Limb (tissue), 2 donors: ENCODE results near the gene SERPINB5.
A peak's percentile ranks its signal among the peaks of the same experiment; 100 is the strongest.

ENCODE experiments used
- DNase-seq, 2 donors: peaks; one replicate each; pipeline ENCODE4 v3.0.0-alpha.2; 2016; ENCODE audit errors: extremely low spot score in 2 of 2

SERPINB5 gene

DNA sequence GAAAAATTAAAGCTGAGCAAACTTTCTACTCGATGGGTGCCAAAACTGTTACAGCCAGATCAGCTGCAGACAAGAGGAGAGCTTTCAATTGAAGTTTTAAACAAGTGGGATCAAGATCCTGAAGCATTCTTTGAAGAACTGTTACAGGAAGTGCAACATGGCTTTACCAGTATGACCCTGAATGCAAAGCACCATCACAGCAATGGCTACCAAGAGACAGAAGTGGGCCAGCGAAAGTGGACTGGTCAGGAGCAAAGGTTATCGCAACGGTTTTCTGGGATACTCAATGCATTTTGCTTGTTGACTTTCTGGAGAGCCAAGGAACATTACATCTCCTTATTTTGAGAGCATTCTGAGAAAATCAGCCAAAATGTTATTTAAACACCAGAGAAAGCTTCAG is 9.1 kb upstream of the SERPINB5 start:
- no peak for DNase-seq

- DNase-seq = no peak
These were observed 8.2 kb upstream of the SERPINB5 start for GRCh38 chr18:63468575-63468974.

DNA sequence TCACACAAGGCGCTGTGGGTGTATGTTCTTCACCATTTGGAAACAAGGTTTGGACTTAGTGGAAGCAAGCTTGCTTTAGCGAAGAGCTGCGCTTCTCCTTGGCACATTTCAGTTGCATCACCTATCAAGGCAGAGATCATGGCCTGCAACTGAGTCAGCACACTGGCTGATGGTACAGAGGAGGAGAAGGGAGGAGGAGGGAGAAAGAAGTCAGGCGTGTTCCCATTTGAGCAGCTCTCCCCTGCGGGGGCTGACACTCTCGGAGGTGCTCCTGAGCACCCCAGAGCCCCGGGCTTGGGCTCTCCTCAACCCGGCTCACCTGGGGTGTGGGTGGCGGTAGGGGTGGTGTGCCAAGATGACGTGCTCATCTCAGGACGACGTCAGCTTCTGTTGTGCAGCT is 6.0 kb upstream of the SERPINB5 start:
- no peak for DNase-seq

DNA sequence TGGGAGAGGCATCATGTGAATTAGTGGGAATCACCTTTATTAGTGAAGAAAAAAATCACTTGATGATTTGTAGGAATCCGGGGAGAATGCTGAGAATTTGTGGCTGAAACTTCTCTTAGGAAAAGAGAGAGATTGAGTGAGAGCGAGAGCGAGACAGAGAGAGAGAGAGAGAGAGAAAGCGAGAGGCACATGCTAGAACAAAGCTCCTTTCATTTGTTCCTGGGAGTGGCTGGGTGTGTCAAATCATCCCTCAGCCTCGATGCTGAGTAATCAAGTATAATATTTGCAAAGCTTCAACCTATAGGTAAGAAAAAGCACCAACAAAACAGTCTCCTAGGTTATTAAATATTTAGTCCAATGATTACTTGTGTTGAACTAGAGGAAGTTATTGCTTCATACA is 4.4 kb upstream of the SERPINB5 start:
- DNase-seq = no peak

- DNase-seq = no peak
These were observed 442 bp downstream of the SERPINB5 start for GRCh38 chr18:63477200-63477599.

- DNase-seq = no peak
These were observed 1.2 kb downstream of the SERPINB5 start for GRCh38 chr18:63477968-63478367.

- DNase-seq = no peak
These were observed 3.1 kb downstream of the SERPINB5 start for GRCh38 chr18:63479826-63480225.

- no peak for DNase-seq
These were observed 3.7 kb downstream of the SERPINB5 start for GRCh38 chr18:63480476-63480875.

DNA sequence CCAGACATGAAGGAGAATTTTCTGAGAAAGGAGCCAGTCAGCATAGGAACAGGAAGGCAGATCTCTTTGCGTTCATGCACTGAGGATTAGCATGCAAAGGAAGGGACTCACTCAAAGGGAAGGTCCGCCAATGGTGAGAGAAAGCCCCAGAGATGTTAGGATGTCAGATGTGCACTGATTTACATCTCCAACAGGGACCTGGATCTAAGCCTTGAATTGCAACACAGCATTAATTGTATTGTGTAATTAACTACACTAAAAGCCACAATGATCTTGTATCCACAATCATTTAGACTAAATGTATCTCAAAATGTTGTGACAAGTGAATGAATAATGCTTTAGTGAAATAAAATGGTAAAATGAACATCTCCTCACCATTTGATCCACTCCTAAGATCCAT is 4.2 kb downstream of the SERPINB5 start:
- DNase-seq = no peak

GRCh38 chr18:63487676-63488075 is 10.9 kb downstream of the SERPINB5 start:
- DNase-seq = no peak

DNA sequence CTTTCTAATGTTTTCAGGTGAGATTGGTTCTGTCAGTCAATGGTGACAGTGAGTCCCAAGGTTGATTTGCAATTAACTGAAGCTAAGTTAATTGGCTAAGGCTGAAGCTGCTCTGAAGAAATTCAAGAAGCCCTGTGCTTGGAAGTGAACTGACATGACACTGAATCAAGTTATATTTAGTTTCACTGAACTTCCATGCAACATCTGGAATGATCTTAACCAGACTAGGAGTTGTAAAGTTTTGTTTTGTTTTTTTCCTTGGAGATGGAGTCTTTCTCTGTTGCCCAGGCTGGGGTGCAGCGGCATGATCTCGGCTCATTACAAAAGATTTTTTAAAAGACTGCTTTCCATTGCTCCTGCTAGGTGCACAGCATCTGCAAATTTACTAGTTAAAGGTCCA is 11.4 kb downstream of the SERPINB5 start:
- no peak for DNase-seq

DNA sequence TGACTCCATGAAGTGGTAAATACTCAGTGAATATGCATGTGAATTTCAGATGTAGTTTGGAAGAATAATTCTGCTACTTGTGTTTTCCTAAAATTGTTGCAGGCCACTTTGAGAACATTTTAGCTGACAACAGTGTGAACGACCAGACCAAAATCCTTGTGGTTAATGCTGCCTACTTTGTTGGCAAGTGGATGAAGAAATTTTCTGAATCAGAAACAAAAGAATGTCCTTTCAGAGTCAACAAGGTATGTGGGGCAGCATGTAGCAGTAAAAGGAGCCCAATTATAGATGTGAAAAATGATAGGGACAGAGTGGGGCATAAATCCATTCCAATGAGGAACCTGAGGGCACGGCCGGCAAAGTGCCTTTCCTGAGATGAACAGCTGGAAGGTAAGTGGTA is 16.1 kb downstream of the SERPINB5 start:
- no peak for DNase-seq

GRCh38 chr18:63495675-63496074 is 18.9 kb downstream of the SERPINB5 start:
- DNase-seq = no peak

- DNase-seq = no peak
These were observed 29.0 kb downstream of the SERPINB5 start for GRCh38 chr18:63505566-63506335.

GRCh38 chr18:63506336-63506646 is 29.5 kb downstream of the SERPINB5 start:
- DNase-seq = no peak

DNA sequence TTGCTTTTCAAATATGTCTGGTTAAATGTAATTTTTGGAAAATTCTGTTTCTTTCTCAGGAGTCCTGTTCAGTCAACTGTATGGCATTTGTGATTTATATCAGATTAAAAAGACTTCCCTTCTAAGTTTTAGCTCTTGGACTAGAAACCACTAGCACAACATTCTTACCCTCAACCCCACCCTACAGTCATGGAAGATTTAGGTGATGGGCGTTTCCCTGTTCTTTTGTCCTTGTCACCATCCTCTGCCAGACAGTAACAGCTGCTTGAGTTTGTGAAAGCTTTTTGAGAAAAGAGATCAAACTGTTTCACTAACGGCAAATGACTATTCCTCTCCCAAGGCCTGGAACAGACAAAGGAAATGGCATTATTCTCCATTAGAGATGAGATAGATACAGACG is 31.8 kb downstream of the SERPINB5 start:
- DNase-seq = no peak

GRCh38 chr18:63511285-63511684 is 34.5 kb downstream of the SERPINB5 start:
- no peak for DNase-seq

DNA sequence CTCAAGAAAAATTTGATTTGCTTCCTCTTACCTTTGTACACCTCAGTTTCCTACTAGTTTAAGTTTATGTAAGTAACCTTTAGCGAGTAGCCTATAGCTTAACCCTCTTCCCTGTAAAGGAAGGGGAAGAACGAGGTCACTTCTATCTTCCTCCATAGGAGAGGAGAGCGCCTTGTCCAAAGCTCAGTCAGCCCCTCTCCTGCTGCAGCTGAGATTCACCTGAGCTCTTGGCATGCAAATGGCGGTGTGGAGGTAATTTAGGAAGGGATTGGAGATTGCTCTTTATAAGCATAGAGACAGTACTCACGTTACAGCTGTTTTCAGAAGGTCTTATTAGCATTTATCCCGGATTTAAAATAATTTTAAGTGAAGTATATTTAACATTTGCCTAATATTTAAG is 37.6 kb downstream of the SERPINB5 start:
- no peak for DNase-seq

GRCh38 chr18:63514888-63515678 is 38.3 kb downstream of the SERPINB5 start:
- no peak for DNase-seq

- no peak for DNase-seq
These were observed 39.0 kb downstream of the SERPINB5 start for GRCh38 chr18:63515801-63516200.

DNA sequence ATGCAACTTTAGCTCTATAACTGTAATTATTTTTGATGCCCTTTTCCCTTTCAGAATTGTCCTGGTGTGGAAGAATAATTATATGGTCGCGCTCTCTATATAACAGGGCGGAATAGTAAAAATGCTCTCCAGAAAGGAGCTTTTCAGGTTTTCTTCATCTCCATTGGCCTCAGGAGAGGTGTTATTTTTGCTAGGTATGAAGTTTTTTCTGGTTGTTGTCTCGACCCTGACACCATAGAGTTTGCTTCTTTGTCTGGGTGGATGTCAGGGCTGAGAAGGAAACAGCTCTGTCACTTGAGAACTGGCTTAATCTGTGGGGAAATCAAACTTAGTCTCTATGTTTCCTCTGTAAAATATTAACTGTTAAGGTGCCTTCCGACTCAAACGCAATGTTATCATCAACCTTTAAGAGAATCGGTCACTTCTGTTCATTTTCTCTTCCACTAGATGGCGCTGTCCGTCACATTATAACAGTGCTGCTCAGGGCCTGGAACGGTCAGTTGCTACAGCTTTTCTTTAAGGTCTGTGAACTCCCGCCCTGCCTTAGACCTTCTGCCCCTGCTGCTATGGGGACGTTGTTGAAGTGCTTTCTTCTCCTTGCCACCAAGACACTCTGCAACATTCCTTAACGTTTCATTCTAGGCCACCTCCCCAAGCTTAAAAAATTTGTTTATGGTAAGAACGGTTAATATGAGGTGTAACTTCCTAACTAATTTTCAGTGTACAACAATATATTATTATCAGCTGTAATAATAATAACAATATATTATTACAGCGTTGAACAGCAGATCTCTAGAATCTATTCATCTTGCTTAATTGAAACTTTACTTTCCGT is 41.6 kb downstream of the SERPINB5 start:
- peak; percentile 58 to 84 for DNase-seq

DNA sequence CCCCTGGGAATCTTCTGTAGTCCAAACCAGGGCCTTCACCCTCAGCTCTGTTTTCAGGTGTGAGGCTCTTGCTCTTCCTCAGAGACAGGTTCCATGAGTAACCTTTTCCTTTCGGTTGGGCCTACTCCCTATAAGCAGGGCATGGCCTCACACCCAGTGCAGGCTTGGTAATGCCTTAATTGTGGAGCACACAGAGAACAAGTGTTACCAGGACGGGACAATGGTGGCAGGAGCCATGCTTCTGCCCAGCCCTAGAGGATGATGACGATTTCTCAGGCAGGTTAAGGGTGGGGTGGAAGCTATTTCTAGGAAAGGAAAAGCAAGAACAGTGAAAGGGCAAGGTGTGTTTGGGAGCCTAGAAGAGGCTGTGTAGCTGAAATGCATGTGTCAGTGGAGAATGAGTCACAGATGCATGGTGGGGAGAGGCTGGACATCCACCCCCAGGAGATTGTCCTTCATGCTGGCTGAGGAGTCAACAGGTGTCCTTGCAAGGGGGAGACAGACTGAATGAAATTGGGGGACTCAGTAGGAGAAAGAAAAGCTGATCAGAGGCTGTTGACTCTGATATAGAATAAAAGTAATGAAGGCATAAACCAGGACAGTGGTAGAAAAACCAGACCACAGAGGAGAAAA is 43.4 kb downstream of the SERPINB5 start:
- no peak for DNase-seq
